ENCODE results near the gene LCAT. TPM values are rescaled to one million over a fixed set of nuclear protein-coding genes. Genes with fewer than 3 reads are reported as not detected.

Gene LCAT
- total and polyA plus RNA-seq, 2 experiments from 2014 or later: 13.7 to 18.9 TPM

DNA sequence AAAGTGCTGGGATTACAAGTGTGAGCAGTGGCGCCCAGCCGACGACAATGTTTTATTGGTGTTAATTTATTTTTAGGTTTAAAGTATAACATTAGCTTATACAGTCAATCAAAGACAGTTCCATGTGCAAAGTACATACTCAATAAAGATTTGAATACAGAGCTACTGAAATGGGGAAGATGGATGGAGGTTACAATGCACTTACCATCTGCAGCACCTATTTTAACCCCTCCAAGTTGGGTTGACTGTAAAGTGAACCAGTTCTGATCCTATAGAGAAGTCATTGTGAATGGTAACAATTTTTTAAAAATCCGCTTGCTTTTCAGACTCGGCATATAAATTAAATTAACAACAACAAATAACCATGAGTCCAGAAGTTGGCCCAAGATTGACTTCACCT, 51.5 kb downstream of the LCAT start:
- Histone ChIP-seq H3K27ac (ENCODE audit: low read depth) (peak overlapping the region; percentile 72), H3K27me3 (ENCODE audit: insufficient read depth) (no peaks in the 10 kb centered on the region), H4K20me1 (replicated peaks; ENCODE audit: insufficient read depth) (peaks cover 8% of the 10 kb centered on the region), H3K4me3 (peak overlapping the region; percentile 48), H3K4me1 (ENCODE audit: insufficient read depth) (peaks cover 14% of the 10 kb centered on the region), H2AFZ (no peak overlapping the region), H3K79me2 (replicated peaks; ENCODE audit: insufficient read depth) (peaks cover 41% of the 10 kb centered on the region), H3F3A (replicated peaks; ENCODE audit: low read depth) (peaks cover 8% of the 10 kb centered on the region; the same call in 1 of the 2 replicates), H3K4me2 (peak overlapping the region; percentile 71), H3K36me3 (ENCODE audit: insufficient read depth) (no peaks in the 10 kb centered on the region), H3K9me2 (ENCODE audit: insufficient read depth) (no peaks in the 10 kb centered on the region)
- H3K27ac Mint-ChIP-seq: peak overlapping the region; percentile 95
- H3K4me3 Mint-ChIP-seq: peak overlapping the region; percentile 97
- ATAC-seq: no peak
- H3K36me3 Mint-ChIP-seq (ENCODE audit: low read depth): no peaks in the 10 kb centered on the region; the same call in 2 of the 3 replicates
- no peaks in the 10 kb centered on the region for H3K9me3 Mint-ChIP-seq
- H3K27me3 Mint-ChIP-seq (ENCODE audit: insufficient read depth, low read depth, poor library complexity): peaks cover 4% of the 10 kb centered on the region
- DNase-seq (ENCODE audit: low spot score): no peak
- peaks cover 9% of the 10 kb centered on the region for H3K4me1 Mint-ChIP-seq
- TF ChIP-seq POLR2AphosphoS5 (IDR thresholded peaks at IDR 0.05; ENCODE audit: low read depth): no peak
- TF ChIP-seq, protein P1, sequence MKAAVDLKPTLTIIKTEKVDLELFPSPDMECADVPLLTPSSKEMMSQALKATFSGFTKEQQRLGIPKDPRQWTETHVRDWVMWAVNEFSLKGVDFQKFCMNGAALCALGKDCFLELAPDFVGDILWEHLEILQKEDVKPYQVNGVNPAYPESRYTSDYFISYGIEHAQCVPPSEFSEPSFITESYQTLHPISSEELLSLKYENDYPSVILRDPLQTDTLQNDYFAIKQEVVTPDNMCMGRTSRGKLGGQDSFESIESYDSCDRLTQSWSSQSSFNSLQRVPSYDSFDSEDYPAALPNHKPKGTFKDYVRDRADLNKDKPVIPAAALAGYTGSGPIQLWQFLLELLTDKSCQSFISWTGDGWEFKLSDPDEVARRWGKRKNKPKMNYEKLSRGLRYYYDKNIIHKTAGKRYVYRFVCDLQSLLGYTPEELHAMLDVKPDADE (IDR thresholded peaks at IDR 0.05): no peak
- no peak for TF ChIP-seq ZNF114 (CRISPR knock-in tag; IDR thresholded peaks at IDR 0.05)
- TF ChIP-seq JUNB (IDR thresholded peaks at IDR 0.05; ENCODE audit: unreplicated experiment): no peak
- TF ChIP-seq, protein P2, sequence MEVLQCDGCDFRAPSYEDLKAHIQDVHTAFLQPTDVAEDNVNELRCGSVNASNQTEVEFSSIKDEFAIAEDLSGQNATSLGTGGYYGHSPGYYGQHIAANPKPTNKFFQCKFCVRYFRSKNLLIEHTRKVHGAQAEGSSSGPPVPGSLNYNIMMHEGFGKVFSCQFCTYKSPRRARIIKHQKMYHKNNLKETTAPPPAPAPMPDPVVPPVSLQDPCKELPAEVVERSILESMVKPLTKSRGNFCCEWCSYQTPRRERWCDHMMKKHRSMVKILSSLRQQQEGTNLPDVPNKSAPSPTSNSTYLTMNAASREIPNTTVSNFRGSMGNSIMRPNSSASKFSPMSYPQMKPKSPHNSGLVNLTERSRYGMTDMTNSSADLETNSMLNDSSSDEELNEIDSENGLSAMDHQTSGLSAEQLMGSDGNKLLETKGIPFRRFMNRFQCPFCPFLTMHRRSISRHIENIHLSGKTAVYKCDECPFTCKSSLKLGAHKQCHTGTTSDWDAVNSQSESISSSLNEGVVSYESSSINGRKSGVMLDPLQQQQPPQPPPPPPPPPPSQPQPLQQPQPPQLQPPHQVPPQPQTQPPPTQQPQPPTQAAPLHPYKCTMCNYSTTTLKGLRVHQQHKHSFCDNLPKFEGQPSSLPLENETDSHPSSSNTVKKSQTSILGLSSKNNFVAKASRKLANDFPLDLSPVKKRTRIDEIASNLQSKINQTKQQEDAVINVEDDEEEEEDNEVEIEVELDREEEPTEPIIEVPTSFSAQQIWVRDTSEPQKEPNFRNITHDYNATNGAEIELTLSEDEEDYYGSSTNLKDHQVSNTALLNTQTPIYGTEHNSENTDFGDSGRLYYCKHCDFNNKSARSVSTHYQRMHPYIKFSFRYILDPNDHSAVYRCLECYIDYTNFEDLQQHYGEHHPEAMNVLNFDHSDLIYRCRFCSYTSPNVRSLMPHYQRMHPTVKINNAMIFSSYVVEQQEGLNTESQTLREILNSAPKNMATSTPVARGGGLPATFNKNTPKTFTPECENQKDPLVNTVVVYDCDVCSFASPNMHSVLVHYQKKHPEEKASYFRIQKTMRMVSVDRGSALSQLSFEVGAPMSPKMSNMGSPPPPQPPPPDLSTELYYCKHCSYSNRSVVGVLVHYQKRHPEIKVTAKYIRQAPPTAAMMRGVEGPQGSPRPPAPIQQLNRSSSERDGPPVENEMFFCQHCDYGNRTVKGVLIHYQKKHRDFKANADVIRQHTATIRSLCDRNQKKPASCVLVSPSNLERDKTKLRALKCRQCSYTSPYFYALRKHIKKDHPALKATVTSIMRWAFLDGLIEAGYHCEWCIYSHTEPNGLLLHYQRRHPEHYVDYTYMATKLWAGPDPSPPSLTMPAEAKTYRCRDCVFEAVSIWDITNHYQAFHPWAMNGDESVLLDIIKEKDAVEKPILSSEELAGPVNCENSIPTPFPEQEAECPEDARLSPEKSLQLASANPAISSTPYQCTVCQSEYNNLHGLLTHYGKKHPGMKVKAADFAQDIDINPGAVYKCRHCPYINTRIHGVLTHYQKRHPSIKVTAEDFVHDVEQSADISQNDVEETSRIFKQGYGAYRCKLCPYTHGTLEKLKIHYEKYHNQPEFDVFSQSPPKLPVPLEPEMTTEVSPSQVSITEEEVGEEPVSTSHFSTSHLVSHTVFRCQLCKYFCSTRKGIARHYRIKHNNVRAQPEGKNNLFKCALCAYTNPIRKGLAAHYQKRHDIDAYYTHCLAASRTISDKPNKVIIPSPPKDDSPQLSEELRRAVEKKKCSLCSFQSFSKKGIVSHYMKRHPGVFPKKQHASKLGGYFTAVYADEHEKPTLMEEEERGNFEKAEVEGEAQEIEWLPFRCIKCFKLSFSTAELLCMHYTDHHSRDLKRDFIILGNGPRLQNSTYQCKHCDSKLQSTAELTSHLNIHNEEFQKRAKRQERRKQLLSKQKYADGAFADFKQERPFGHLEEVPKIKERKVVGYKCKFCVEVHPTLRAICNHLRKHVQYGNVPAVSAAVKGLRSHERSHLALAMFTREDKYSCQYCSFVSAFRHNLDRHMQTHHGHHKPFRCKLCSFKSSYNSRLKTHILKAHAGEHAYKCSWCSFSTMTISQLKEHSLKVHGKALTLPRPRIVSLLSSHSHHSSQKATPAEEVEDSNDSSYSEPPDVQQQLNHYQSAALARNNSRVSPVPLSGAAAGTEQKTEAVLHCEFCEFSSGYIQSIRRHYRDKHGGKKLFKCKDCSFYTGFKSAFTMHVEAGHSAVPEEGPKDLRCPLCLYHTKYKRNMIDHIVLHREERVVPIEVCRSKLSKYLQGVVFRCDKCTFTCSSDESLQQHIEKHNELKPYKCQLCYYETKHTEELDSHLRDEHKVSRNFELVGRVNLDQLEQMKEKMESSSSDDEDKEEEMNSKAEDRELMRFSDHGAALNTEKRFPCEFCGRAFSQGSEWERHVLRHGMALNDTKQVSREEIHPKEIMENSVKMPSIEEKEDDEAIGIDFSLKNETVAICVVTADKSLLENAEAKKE (CRISPR knock-in tag; IDR thresholded peaks at IDR 0.05): no peak
- TF ChIP-seq, protein P3, sequence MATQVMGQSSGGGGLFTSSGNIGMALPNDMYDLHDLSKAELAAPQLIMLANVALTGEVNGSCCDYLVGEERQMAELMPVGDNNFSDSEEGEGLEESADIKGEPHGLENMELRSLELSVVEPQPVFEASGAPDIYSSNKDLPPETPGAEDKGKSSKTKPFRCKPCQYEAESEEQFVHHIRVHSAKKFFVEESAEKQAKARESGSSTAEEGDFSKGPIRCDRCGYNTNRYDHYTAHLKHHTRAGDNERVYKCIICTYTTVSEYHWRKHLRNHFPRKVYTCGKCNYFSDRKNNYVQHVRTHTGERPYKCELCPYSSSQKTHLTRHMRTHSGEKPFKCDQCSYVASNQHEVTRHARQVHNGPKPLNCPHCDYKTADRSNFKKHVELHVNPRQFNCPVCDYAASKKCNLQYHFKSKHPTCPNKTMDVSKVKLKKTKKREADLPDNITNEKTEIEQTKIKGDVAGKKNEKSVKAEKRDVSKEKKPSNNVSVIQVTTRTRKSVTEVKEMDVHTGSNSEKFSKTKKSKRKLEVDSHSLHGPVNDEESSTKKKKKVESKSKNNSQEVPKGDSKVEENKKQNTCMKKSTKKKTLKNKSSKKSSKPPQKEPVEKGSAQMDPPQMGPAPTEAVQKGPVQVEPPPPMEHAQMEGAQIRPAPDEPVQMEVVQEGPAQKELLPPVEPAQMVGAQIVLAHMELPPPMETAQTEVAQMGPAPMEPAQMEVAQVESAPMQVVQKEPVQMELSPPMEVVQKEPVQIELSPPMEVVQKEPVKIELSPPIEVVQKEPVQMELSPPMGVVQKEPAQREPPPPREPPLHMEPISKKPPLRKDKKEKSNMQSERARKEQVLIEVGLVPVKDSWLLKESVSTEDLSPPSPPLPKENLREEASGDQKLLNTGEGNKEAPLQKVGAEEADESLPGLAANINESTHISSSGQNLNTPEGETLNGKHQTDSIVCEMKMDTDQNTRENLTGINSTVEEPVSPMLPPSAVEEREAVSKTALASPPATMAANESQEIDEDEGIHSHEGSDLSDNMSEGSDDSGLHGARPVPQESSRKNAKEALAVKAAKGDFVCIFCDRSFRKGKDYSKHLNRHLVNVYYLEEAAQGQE (IDR thresholded peaks at IDR 0.05; ENCODE audit: unreplicated experiment): no peak
- no peak for TF ChIP-seq STAT1 (IDR thresholded peaks at IDR 0.05; ENCODE audit: unreplicated experiment)
- TF ChIP-seq NANOG (IDR thresholded peaks at IDR 0.05; ENCODE audit: borderline replicate concordance): no peak
- TF ChIP-seq, protein P4, sequence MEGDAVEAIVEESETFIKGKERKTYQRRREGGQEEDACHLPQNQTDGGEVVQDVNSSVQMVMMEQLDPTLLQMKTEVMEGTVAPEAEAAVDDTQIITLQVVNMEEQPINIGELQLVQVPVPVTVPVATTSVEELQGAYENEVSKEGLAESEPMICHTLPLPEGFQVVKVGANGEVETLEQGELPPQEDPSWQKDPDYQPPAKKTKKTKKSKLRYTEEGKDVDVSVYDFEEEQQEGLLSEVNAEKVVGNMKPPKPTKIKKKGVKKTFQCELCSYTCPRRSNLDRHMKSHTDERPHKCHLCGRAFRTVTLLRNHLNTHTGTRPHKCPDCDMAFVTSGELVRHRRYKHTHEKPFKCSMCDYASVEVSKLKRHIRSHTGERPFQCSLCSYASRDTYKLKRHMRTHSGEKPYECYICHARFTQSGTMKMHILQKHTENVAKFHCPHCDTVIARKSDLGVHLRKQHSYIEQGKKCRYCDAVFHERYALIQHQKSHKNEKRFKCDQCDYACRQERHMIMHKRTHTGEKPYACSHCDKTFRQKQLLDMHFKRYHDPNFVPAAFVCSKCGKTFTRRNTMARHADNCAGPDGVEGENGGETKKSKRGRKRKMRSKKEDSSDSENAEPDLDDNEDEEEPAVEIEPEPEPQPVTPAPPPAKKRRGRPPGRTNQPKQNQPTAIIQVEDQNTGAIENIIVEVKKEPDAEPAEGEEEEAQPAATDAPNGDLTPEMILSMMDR (conservative IDR thresholded peaks at IDR 0.05; ENCODE audit: low read depth in 2 of 2): no peak
- TF ChIP-seq CREB1 (CRISPR knock-in tag; IDR thresholded peaks at IDR 0.05; ENCODE audit: low read depth): no peak
- no peak for TF ChIP-seq EZH2 (IDR thresholded peaks at IDR 0.05; ENCODE audit: low read depth, unreplicated experiment)
- TF ChIP-seq ZNF331 (CRISPR knock-in tag; IDR thresholded peaks at IDR 0.05; ENCODE audit: low read depth): no peak
- no peak for TF ChIP-seq EZH2phosphoT487 (IDR thresholded peaks at IDR 0.05; ENCODE audit: unreplicated experiment)

All from GM23338 (cell line).